CD4-positive, alpha-beta T cell treated with Interleukin-4 for 1 hour (primary cell): Measurements from ENCODE around the gene MTMR2.
A peak's percentile ranks its signal among the peaks of the same experiment; 100 is the strongest.

ENCODE experiments used
- DNase-seq, 2 donors: peaks; one replicate each; pipeline ENCODE4 v3.0.0-alpha.2; 2020 to 2022

Gene MTMR2

GRCh38 chr11:95805869-95806268 is 118.0 kb downstream of the MTMR2 start:
- no peak for DNase-seq

GRCh38 chr11:95803973-95804372 is 119.9 kb downstream of the MTMR2 start:
- DNase-seq = no peak

- no peak for DNase-seq
Observed at GRCh38 chr11:95802806-95803205, 121.1 kb downstream of the MTMR2 start.

GRCh38 chr11:95800438-95800837 is 123.5 kb downstream of the MTMR2 start:
- DNase-seq = no peak

GRCh38 chr11:95799546-95799945 is 124.4 kb downstream of the MTMR2 start:
- DNase-seq = no peak

- no peak for DNase-seq
Observed at GRCh38 chr11:95796501-95796900, 127.4 kb downstream of the MTMR2 start.

GRCh38 chr11:95795627-95796295 is 128.1 kb downstream of the MTMR2 start:
- no peak for DNase-seq

- no peak for DNase-seq
Observed at GRCh38 chr11:95794086-95794485, 129.8 kb downstream of the MTMR2 start.

GRCh38 chr11:95793116-95793515 is 130.8 kb downstream of the MTMR2 start:
- no peak for DNase-seq

- no peak for DNase-seq
Observed at GRCh38 chr11:95792700-95793099, 131.2 kb downstream of the MTMR2 start.

GRCh38 chr11:95792200-95792599 is 131.7 kb downstream of the MTMR2 start:
- DNase-seq = no peak

- no peak for DNase-seq
Observed at GRCh38 chr11:95791709-95792033, 132.2 kb downstream of the MTMR2 start.

GRCh38 chr11:95790933-95791708 is 132.8 kb downstream of the MTMR2 start:
- DNase-seq = peak; percentile 55 to 61

- peak; percentile 94 to 96 for DNase-seq
Observed at GRCh38 chr11:95790123-95790932, 133.6 kb downstream of the MTMR2 start, which contains the start of gene CEP57. TSS of gene CEP57 (plus strand) at chr11:95790498. CDS start at chr11:95790699, 201 bp downstream.

GRCh38 chr11:95789506-95790122 is 134.3 kb downstream of the MTMR2 start, which contains the start of gene FAM76B:
TSS of gene FAM76B (minus strand) at chr11:95789782. CDS start at chr11:95789478, 304 bp downstream.
- DNase-seq = peak; percentile 99

GRCh38 chr11:95788921-95789505 is 134.9 kb downstream of the MTMR2 start:
- peak; percentile 32 to 46 for DNase-seq
